ENCODE results near the gene KIDINS220. TPM values are rescaled to one million over a fixed set of nuclear protein-coding genes. Genes with fewer than 3 reads are reported as not detected.
A peak's percentile ranks its signal among the peaks of the same experiment; 100 is the strongest.

The KIDINS220 gene
- total and polyA plus RNA-seq, 2 of the 13 experiments (the other 11 are each of a cell fraction or from before 2014, with no cell fraction given) = 25.2 to 32.3 TPM

GRCh38 chr2:8680822-8681760, 156.3 kb downstream of the KIDINS220 start (continued):
- TF ChIP-seq PCBP2 (optimal IDR thresholded peaks at IDR 0.05; ENCODE audit: low read depth, low read length, poor library complexity, severe bottlenecking) = peak; percentile 99
- TF ChIP-seq ZNF264 (CRISPR knock-in tag; IDR thresholded peaks at IDR 0.05) = 0 out of 2 replicates have a peak, but pooled peaks have one; percentile 47
- 0 out of 2 replicates have a peak, but pooled peaks have one; percentile 11 for TF ChIP-seq FIP1L1 (IDR thresholded peaks at IDR 0.05; ENCODE audit: borderline replicate concordance, insufficient read depth, low read depth, low read length)
- peak; percentile 56; the same call in 1 of the 2 replicates for TF ChIP-seq BCL6 (CRISPR knock-in tag; IDR thresholded peaks at IDR 0.05)
- 0 out of 2 replicates have a peak, but pooled peaks have one; percentile 18 for TF ChIP-seq HHEX (CRISPR knock-in tag; IDR thresholded peaks at IDR 0.05)
- TF ChIP-seq BRD4 (CRISPR knock-in tag; IDR thresholded peaks at IDR 0.05) = peak; percentile 66; the same call in 1 of the 2 replicates
- no peak for TF ChIP-seq ZNF589 (CRISPR knock-in tag; conservative IDR thresholded peaks at IDR 0.05)
- TF ChIP-seq SAP130 (CRISPR knock-in tag; IDR thresholded peaks at IDR 0.05; ENCODE audit: low read depth) = peak; percentile 76; the same call in 1 of the 2 replicates
- no peak for TF ChIP-seq MAF1 (CRISPR knock-in tag; IDR thresholded peaks at IDR 0.05; ENCODE audit: borderline replicate concordance)
- TF ChIP-seq ATF4 (CRISPR knock-in tag; IDR thresholded peaks at IDR 0.05) = peak in 1 of 2 experiments; percentile 34; a peak in 1 of 4 replicates
- TF ChIP-seq REL (CRISPR knock-in tag; conservative IDR thresholded peaks at IDR 0.05) = peak; percentile 39; the same call in 1 of the 2 replicates
- TF ChIP-seq JDP2 (CRISPR knock-in tag; IDR thresholded peaks at IDR 0.05; ENCODE audit: borderline replicate concordance) = no peak
- TF ChIP-seq ATF2 (CRISPR knock-in tag; IDR thresholded peaks at IDR 0.05) = peak; percentile 63; the same call in 1 of the 2 replicates
- peak; percentile 86; the same call in 1 of the 2 replicates for TF ChIP-seq SNAPC4 (CRISPR knock-in tag; IDR thresholded peaks at IDR 0.05)
- TF ChIP-seq CREM (IDR thresholded peaks at IDR 0.05) = no peak; the same call in 1 of the 2 replicates
- no peak for TF ChIP-seq CREM (CRISPR knock-in tag; IDR thresholded peaks at IDR 0.05)
- peak; percentile 3; the same call in 1 of the 2 replicates for TF ChIP-seq KAT7 (CRISPR knock-in tag; IDR thresholded peaks at IDR 0.05; ENCODE audit: borderline replicate concordance)
- 0 out of 2 replicates have a peak, but pooled peaks have one; percentile 56 for TF ChIP-seq ZNF224 (CRISPR knock-in tag; IDR thresholded peaks at IDR 0.05)
- TF ChIP-seq PHF20 (CRISPR knock-in tag; IDR thresholded peaks at IDR 0.05) = no peak

Measured in HepG2 (cell line).